Activated T-helper 17 cell treated with anti-CD3 and anti-CD28 coated beads, Interleukin-2, amount 50 U/mL, for 72 hours (primary cell): ENCODE results near the gene PDXK. TPM values are rescaled to one million over a fixed set of nuclear protein-coding genes. Genes with fewer than 3 reads are reported as not detected.

Experiments used
- ATAC-seq: fragments of 150-1000 bp; cut with Tn5 transposase; replicated peaks from 2 replicates; pipeline ENCODE4 v1.10.0; 2021; ENCODE audit warnings: mild to moderate bottlenecking, moderate library complexity
- H3K27ac Mint-ChIP-seq: one replicate; pipeline ENCODE4 v1.8.0; 2022; ENCODE audit warnings: mixed read lengths
- H3K27me3 Mint-ChIP-seq: one replicate; pipeline ENCODE4 v1.8.0; 2022; ENCODE audit warnings: mixed read lengths
- H3K36me3 Mint-ChIP-seq: one replicate; pipeline ENCODE4 v1.8.0; 2022; ENCODE audit warnings: low read depth, mild to moderate bottlenecking, mixed read lengths
- H3K4me1 Mint-ChIP-seq: one replicate; pipeline ENCODE4 v1.8.0; 2022; ENCODE audit warnings: mixed read lengths
- H3K4me3 Mint-ChIP-seq: one replicate; pipeline ENCODE4 v1.8.0; 2022; ENCODE audit warnings: mild to moderate bottlenecking, mixed read lengths
- H3K9me3 Mint-ChIP-seq: one replicate; pipeline ENCODE4 v1.8.0; 2022; ENCODE audit warnings: mixed read lengths
- total RNA-seq, 2 donors: library from RNA; stranded (reverse); gene quantifications; one replicate each; pipeline ENCODE4 v1.2.3, GENCODE V29; 2022

PDXK gene
- total RNA-seq, 2 donors from 2014 or later: 102 to 115 TPM

- H3K36me3 Mint-ChIP-seq: peaks cover 52% of the 10 kb centered on the region
- no peaks in the 10 kb centered on the region for H3K9me3 Mint-ChIP-seq
- no peak overlapping the region for H3K27ac Mint-ChIP-seq
- no peaks in the 10 kb centered on the region for H3K27me3 Mint-ChIP-seq
- peak; percentile 49 for ATAC-seq
- no peak overlapping the region for H3K4me3 Mint-ChIP-seq
- H3K4me1 Mint-ChIP-seq: no peaks in the 10 kb centered on the region
These were observed 36.2 kb downstream of the PDXK start for GRCh38 chr21:43754948-43755781.

- ATAC-seq: no peak
These were observed 37.1 kb downstream of the PDXK start for GRCh38 chr21:43755820-43756594.

GRCh38 chr21:43757601-43758000 is 38.7 kb downstream of the PDXK start:
- no peaks in the 10 kb centered on the region for H3K4me1 Mint-ChIP-seq
- no peaks in the 10 kb centered on the region for H3K27me3 Mint-ChIP-seq
- H3K27ac Mint-ChIP-seq: no peak overlapping the region
- no peaks in the 10 kb centered on the region for H3K9me3 Mint-ChIP-seq
- H3K36me3 Mint-ChIP-seq: peaks cover 56% of the 10 kb centered on the region
- ATAC-seq: no peak
- no peak overlapping the region for H3K4me3 Mint-ChIP-seq

More at GRCh38 chr21:43755820-43756594, 37.1 kb downstream of the PDXK start:
- Mint-ChIP-seq H3K4me3 (no peak overlapping the region), H3K27ac (no peak overlapping the region), H3K9me3 (no peaks in the 10 kb centered on the region), H3K4me1 (no peaks in the 10 kb centered on the region), H3K27me3 (no peaks in the 10 kb centered on the region), H3K36me3 (peaks cover 53% of the 10 kb centered on the region)

GRCh38 chr21:43758111-43758641 is 39.2 kb downstream of the PDXK start:
- H3K4me3 Mint-ChIP-seq: no peak overlapping the region
- ATAC-seq: no peak
- no peak overlapping the region for H3K27ac Mint-ChIP-seq
- no peaks in the 10 kb centered on the region for H3K27me3 Mint-ChIP-seq
- no peaks in the 10 kb centered on the region for H3K4me1 Mint-ChIP-seq
- no peaks in the 10 kb centered on the region for H3K9me3 Mint-ChIP-seq
- peaks cover 56% of the 10 kb centered on the region for H3K36me3 Mint-ChIP-seq

GRCh38 chr21:43758811-43759210 is 39.9 kb downstream of the PDXK start:
- no peak for ATAC-seq
- Mint-ChIP-seq H3K9me3 (no peaks in the 10 kb centered on the region), H3K4me3 (no peak overlapping the region), H3K27ac (no peak overlapping the region), H3K4me1 (no peaks in the 10 kb centered on the region), H3K27me3 (no peaks in the 10 kb centered on the region), H3K36me3 (peaks cover 51% of the 10 kb centered on the region)

- H3K27ac Mint-ChIP-seq: no peak overlapping the region
- peaks cover 45% of the 10 kb centered on the region for H3K36me3 Mint-ChIP-seq
- H3K4me3 Mint-ChIP-seq: no peak overlapping the region
- no peaks in the 10 kb centered on the region for H3K9me3 Mint-ChIP-seq
- H3K4me1 Mint-ChIP-seq: no peaks in the 10 kb centered on the region
- no peaks in the 10 kb centered on the region for H3K27me3 Mint-ChIP-seq
- ATAC-seq: no peak
These were observed 40.7 kb downstream of the PDXK start for GRCh38 chr21:43759651-43760050.

GRCh38 chr21:43760391-43760958 is 41.5 kb downstream of the PDXK start:
- no peak for ATAC-seq
- Mint-ChIP-seq H3K4me1 (no peaks in the 10 kb centered on the region), H3K27me3 (no peaks in the 10 kb centered on the region), H3K9me3 (no peaks in the 10 kb centered on the region), H3K36me3 (peaks cover 42% of the 10 kb centered on the region), H3K27ac (no peak overlapping the region), H3K4me3 (no peak overlapping the region)

GRCh38 chr21:43761886-43762285 is 43.0 kb downstream of the PDXK start:
- Mint-ChIP-seq H3K4me1 (no peaks in the 10 kb centered on the region), H3K36me3 (peaks cover 29% of the 10 kb centered on the region), H3K27ac (no peak overlapping the region), H3K9me3 (no peaks in the 10 kb centered on the region), H3K27me3 (no peaks in the 10 kb centered on the region), H3K4me3 (no peak overlapping the region)
- ATAC-seq: no peak

- H3K9me3 Mint-ChIP-seq: no peaks in the 10 kb centered on the region
- H3K4me1 Mint-ChIP-seq: no peaks in the 10 kb centered on the region
- no peak for ATAC-seq
- no peaks in the 10 kb centered on the region for H3K27me3 Mint-ChIP-seq
- no peak overlapping the region for H3K4me3 Mint-ChIP-seq
- H3K27ac Mint-ChIP-seq: no peak overlapping the region
- H3K36me3 Mint-ChIP-seq: peaks cover 29% of the 10 kb centered on the region
These were observed 43.6 kb downstream of the PDXK start for GRCh38 chr21:43762303-43763128.

- Mint-ChIP-seq H3K4me1 (no peaks in the 10 kb centered on the region), H3K9me3 (no peaks in the 10 kb centered on the region), H3K27me3 (no peaks in the 10 kb centered on the region), H3K4me3 (no peak overlapping the region), H3K27ac (no peak overlapping the region), H3K36me3 (peaks cover 14% of the 10 kb centered on the region)
- no peak for ATAC-seq
These were observed 45.1 kb downstream of the PDXK start for GRCh38 chr21:43763901-43764523.

GRCh38 chr21:43764576-43765495 is 45.9 kb downstream of the PDXK start:
- Mint-ChIP-seq H3K9me3 (no peaks in the 10 kb centered on the region), H3K4me3 (no peak overlapping the region), H3K4me1 (no peaks in the 10 kb centered on the region), H3K27ac (no peak overlapping the region), H3K36me3 (peaks cover 12% of the 10 kb centered on the region), H3K27me3 (no peaks in the 10 kb centered on the region)
- no peak for ATAC-seq

GRCh38 chr21:43766734-43767497 is 48.0 kb downstream of the PDXK start:
- no peak overlapping the region for H3K27ac Mint-ChIP-seq
- no peaks in the 10 kb centered on the region for H3K9me3 Mint-ChIP-seq
- H3K4me1 Mint-ChIP-seq: no peaks in the 10 kb centered on the region
- H3K36me3 Mint-ChIP-seq: no peaks in the 10 kb centered on the region
- ATAC-seq: no peak
- H3K27me3 Mint-ChIP-seq: no peaks in the 10 kb centered on the region
- H3K4me3 Mint-ChIP-seq: no peak overlapping the region
